PC-9 (cell line): ENCODE data around the gene MT1F.

Source experiments
- CTCF ChIP-seq: fragments of 200-600 bp; sonication (generic); conservative IDR thresholded peaks from 2 replicates; pipeline ENCODE4 v1.6.1; 2017; ENCODE audit warnings: mixed run types, antibody characterized with exemption, mild to moderate bottlenecking, moderate library complexity
- EZH2 ChIP-seq: fragments of 200-600 bp; sonication (generic); IDR thresholded peaks from 2 replicates; pipeline ENCODE4 v1.8.0; 2017; ENCODE audit warnings: antibody characterized with exemption, low read depth

DNA sequence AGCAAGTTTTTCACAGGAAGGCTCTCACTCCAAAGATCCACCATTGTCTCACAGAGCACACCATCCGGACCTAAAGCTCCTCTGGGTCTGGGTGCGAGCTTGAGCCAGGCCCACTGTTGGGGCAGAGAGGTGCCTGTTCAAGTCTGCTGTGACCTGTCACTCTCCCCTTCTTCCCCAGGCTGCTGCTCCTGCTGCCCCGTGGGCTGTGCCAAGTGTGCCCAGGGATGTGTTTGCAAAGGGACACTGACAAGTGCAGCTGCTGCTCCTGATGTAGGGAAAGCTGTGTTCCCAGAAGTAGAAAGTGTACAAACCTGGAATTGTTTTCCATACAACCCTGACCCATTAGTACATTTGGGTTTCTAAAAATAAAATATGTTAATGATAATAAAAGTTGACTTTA lies 19.7 kb downstream of the MT1F start:
- no peak for TF ChIP-seq CTCF
- TF ChIP-seq EZH2 = no peak
